ENCODE data around the gene ZMIZ1.

GRCh38 chr10:79137826-79138225 is 69.1 kb downstream of the ZMIZ1 start:
- no peak for TF ChIP-seq PBX3 (IDR thresholded peaks at IDR 0.05)
- TF ChIP-seq GATA3 (IDR thresholded peaks at IDR 0.05; ENCODE audit: borderline replicate concordance) = no peak
- no peak for TF ChIP-seq POLR2A (IDR thresholded peaks at IDR 0.05; ENCODE audit: low read length)
- TF ChIP-seq, protein P1, sequence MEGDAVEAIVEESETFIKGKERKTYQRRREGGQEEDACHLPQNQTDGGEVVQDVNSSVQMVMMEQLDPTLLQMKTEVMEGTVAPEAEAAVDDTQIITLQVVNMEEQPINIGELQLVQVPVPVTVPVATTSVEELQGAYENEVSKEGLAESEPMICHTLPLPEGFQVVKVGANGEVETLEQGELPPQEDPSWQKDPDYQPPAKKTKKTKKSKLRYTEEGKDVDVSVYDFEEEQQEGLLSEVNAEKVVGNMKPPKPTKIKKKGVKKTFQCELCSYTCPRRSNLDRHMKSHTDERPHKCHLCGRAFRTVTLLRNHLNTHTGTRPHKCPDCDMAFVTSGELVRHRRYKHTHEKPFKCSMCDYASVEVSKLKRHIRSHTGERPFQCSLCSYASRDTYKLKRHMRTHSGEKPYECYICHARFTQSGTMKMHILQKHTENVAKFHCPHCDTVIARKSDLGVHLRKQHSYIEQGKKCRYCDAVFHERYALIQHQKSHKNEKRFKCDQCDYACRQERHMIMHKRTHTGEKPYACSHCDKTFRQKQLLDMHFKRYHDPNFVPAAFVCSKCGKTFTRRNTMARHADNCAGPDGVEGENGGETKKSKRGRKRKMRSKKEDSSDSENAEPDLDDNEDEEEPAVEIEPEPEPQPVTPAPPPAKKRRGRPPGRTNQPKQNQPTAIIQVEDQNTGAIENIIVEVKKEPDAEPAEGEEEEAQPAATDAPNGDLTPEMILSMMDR (IDR thresholded peaks at IDR 0.05) = no peak
- TF ChIP-seq CBX8 (IDR thresholded peaks at IDR 0.05) = no peak
- TF ChIP-seq BHLHE40 (IDR thresholded peaks at IDR 0.05; ENCODE audit: low read depth, low read length) = no peak
- TF ChIP-seq, protein P2, sequence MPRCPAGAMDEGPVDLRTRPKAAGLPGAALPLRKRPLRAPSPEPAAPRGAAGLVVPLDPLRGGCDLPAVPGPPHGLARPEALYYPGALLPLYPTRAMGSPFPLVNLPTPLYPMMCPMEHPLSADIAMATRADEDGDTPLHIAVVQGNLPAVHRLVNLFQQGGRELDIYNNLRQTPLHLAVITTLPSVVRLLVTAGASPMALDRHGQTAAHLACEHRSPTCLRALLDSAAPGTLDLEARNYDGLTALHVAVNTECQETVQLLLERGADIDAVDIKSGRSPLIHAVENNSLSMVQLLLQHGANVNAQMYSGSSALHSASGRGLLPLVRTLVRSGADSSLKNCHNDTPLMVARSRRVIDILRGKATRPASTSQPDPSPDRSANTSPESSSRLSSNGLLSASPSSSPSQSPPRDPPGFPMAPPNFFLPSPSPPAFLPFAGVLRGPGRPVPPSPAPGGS (IDR thresholded peaks at IDR 0.05) = no peak
- TF ChIP-seq MAZ (IDR thresholded peaks at IDR 0.05; ENCODE audit: borderline replicate concordance, low read depth, low read length) = no peak
- TF ChIP-seq ESRRA (IDR thresholded peaks at IDR 0.05; ENCODE audit: borderline replicate concordance, low read length) = no peak
- TF ChIP-seq HDAC2 (IDR thresholded peaks at IDR 0.05) = no peak
- TF ChIP-seq CEBPB (IDR thresholded peaks at IDR 0.05) = no peak
- no peak for TF ChIP-seq JUN (IDR thresholded peaks at IDR 0.05)
- no peak for TF ChIP-seq TP53 (CRISPR knock-in tag; IDR thresholded peaks at IDR 0.05)
- TF ChIP-seq ZSCAN20 (CRISPR knock-in tag; IDR thresholded peaks at IDR 0.05) = no peak
